Subcutaneous adipose tissue (tissue), 4 donors: Measurements from ENCODE around the gene WAS. TPM values are rescaled to one million over a fixed set of nuclear protein-coding genes. Genes with fewer than 3 reads are reported as not detected.

ENCODE experiments used
- CTCF ChIP-seq: fragments of 450-650 bp; IDR thresholded peaks from one replicate; pipeline ENCODE4 v1.5.1; 2016; ENCODE audit warnings: low read depth, mild to moderate bottlenecking, control low read depth, antibody characterized with exemption, moderate library complexity
- small RNA-seq: library from RNA; depleted of rRNA; stranded (forward); fragments of <200 nt; gene quantifications from one replicate; pipeline ENCODE3, GENCODE V24; 2016
- total RNA-seq, 4 donors: library from RNA; depleted of rRNA; stranded (reverse); fragments of >200 nt; gene quantifications; one replicate each; pipeline ENCODE4 v1.1.0, GENCODE V29; 2016

Gene WAS
- total RNA-seq, 4 donors from 2014 or later: 7.9 to 27.9 (median 13.8) TPM

- TF ChIP-seq CTCF: no peak
These were observed 43.0 kb downstream of the WAS start for GRCh38 chrX:48726596-48726995.

GRCh38 chrX:48728653-48729052, 45.1 kb downstream of the WAS start:
- TF ChIP-seq CTCF: no peak

- TF ChIP-seq CTCF: no peak
These were observed 52.7 kb downstream of the WAS start for GRCh38 chrX:48736303-48736702.

- no peak for TF ChIP-seq CTCF
These were observed 53.2 kb downstream of the WAS start for GRCh38 chrX:48736878-48737212.

- no peak for TF ChIP-seq CTCF
These were observed 53.8 kb downstream of the WAS start for GRCh38 chrX:48737213-48737938.

- TF ChIP-seq CTCF: no peak
These were observed 54.3 kb downstream of the WAS start for GRCh38 chrX:48737940-48738339.

Small RNA genes lying within 50 kb of the gene (small RNA-seq; reads per million reads assigned to genes)
- gene RNU6-1056P: not detected

Other genes with a start within 250 kb of the WAS start
- 1 to 10 TPM in 3 of 4 donors, not detected in 1; 1.3 to 3.2 (median 1.5) TPM for gene SLC38A5, start 213.5 kb upstream of the WAS start, total RNA-seq
- gene FTSJ1, start 207.6 kb upstream of the WAS start, total RNA-seq: 10 to 100 TPM; 35.7 to 49.4 (median 36.3) TPM
- gene PORCN, start 174.8 kb upstream of the WAS start, total RNA-seq: 10 to 100 TPM in 1 of 4 donors, 1 to 10 TPM in 3; 9.4 to 16.6 (median 9.6) TPM
- gene EBP, start 162.0 kb upstream of the WAS start, total RNA-seq: 10 to 100 TPM in 3 of 4 donors, 1 to 10 TPM in 1; 6.0 to 33.5 (median 15.3) TPM
- gene TBC1D25, start 144.1 kb upstream of the WAS start, total RNA-seq: 10 to 100 TPM in 3 of 4 donors, 1 to 10 TPM in 1; 7.7 to 14.1 (median 11.8) TPM
- 100 to 1,000 TPM; 255 to 303 (median 293) TPM for gene RBM3, start 109.3 kb upstream of the WAS start, total RNA-seq
- gene WDR13, start 86.3 kb upstream of the WAS start, total RNA-seq: 100 to 1,000 TPM in 3 of 4 donors, 10 to 100 TPM in 1; 71.9 to 119 (median 105) TPM
- gene SUV39H1, start 12.9 kb downstream of the WAS start, total RNA-seq: 10 to 100 TPM in 1 of 4 donors, 1 to 10 TPM in 3; 2.7 to 15.4 (median 6.0) TPM
- gene GLOD5, start 77.9 kb downstream of the WAS start, total RNA-seq: not detected
- gene GATA1, start 102.8 kb downstream of the WAS start, total RNA-seq: under 1 TPM in 2 of 4 donors, not detected in 2; 0.34 to 0.44 TPM
- 10 to 100 TPM; 24.9 to 74.6 (median 59.8) TPM for gene HDAC6, start 118.3 kb downstream of the WAS start, total RNA-seq
- gene ERAS, start 142.7 kb downstream of the WAS start, total RNA-seq: not detected
- gene PCSK1N, start 151.8 kb downstream of the WAS start, total RNA-seq: under 1 TPM in 1 of 4 donors, not detected in 3; 0.44 TPM
- gene TIMM17B, start 214.0 kb downstream of the WAS start, total RNA-seq: 10 to 100 TPM; 14.3 to 27.3 (median 22.9) TPM
- 10 to 100 TPM; 41.9 to 53.9 (median 44.3) TPM for gene PQBP1, start 214.1 kb downstream of the WAS start, total RNA-seq
- 10 to 100 TPM in 2 of 4 donors, 1 to 10 TPM in 2; 6.6 to 13.9 (median 10.0) TPM for gene SLC35A2, start 227.8 kb downstream of the WAS start, total RNA-seq
- gene PIM2, start 235.2 kb downstream of the WAS start, total RNA-seq: 10 to 100 TPM in 1 of 4 donors, 1 to 10 TPM in 3; 3.4 to 11.7 (median 5.5) TPM